A673 (cell line): ENCODE results near the gene GGT1. TPM values are rescaled to one million over a fixed set of nuclear protein-coding genes. Genes with fewer than 3 reads are reported as not detected.
"Not testable (repeated sequence)": the region's sequence is repeated elsewhere in the genome, so short reads cannot be mapped to it uniquely, and the experiment has no call there.

ENCODE experiments used
- BruUV-seq: library from RNA; stranded (reverse); fragments of 400-500 nt; replicated peaks from 2 replicates; lab custom pipeline; 2021; lab: Mats Ljungman, UMichigan
- CTCF ChIA-PET: fragments of 300-600 bp; sonication (Branson Sonifier 250); formaldehyde crosslinking; loops from one replicate; lab custom pipeline; 2022; ENCODE audit warnings: antibody characterized with exemption; lab: Charles Lee
- POLR2A ChIA-PET: fragments of 300-600 bp; sonication (Branson Sonifier 250); formaldehyde crosslinking; loops from one replicate; lab custom pipeline; 2022; ENCODE audit warnings: antibody characterized with exemption; ENCODE audit not compliant: low non-redundant PET; lab: Charles Lee
- DNase-seq: peaks from one replicate; pipeline ENCODE4 v3.0.0-alpha.2; 2015; ENCODE audit warnings: low spot score
- H3K27ac ChIP-seq: fragments of 200-600 bp; sonication (generic); 2 replicates; pipeline ENCODE4 v1.5.1; 2016; ENCODE audit warnings: mixed run types, low read depth, mild to moderate bottlenecking, mixed read lengths, antibody characterized with exemption, low read length; ENCODE audit not compliant: poor library complexity, severe bottlenecking
- H3K27me3 ChIP-seq: fragments of 200-600 bp; sonication (generic); replicated peaks from 2 replicates; pipeline ENCODE4 v1.6.1; 2017; ENCODE audit warnings: mixed run types, low read depth, mild to moderate bottlenecking, mixed read lengths, antibody characterized with exemption, low read length; ENCODE audit not compliant: insufficient read depth, poor library complexity
- H3K36me3 ChIP-seq: fragments of 200-600 bp; sonication (generic); 2 replicates; pipeline ENCODE4 v1.6.1; 2016; ENCODE audit warnings: mixed run types, mild to moderate bottlenecking, mixed read lengths, antibody characterized with exemption, low read length; ENCODE audit not compliant: insufficient read depth, poor library complexity, severe bottlenecking
- H3K4me1 ChIP-seq: fragments of 200-600 bp; sonication (generic); 2 replicates; pipeline ENCODE4 v1.6.1; 2017; ENCODE audit warnings: mixed run types, mild to moderate bottlenecking, mixed read lengths, antibody characterized with exemption, low read length; ENCODE audit not compliant: insufficient read depth, poor library complexity, severe bottlenecking
- H3K4me3 ChIP-seq: fragments of 200-600 bp; sonication (generic); 2 replicates; pipeline ENCODE4 v1.5.1; 2016; ENCODE audit warnings: low read depth, mixed run types, mild to moderate bottlenecking, mixed read lengths, low read length; ENCODE audit not compliant: poor library complexity, severe bottlenecking
- H3K9me3 ChIP-seq: fragments of 200-600 bp; sonication (generic); 2 replicates; pipeline ENCODE4 v1.6.1; 2016; ENCODE audit warnings: mixed run types, low read depth, mild to moderate bottlenecking, mixed read lengths, antibody characterized with exemption, low read length; ENCODE audit not compliant: poor library complexity, severe bottlenecking
- EZH2 ChIP-seq: fragments of 200-600 bp; sonication (generic); IDR thresholded peaks from 2 replicates; pipeline ENCODE4 v1.6.1; 2017; ENCODE audit warnings: borderline replicate concordance, low read depth, mild to moderate bottlenecking, mixed read lengths, antibody characterized with exemption, low read length; ENCODE audit not compliant: poor library complexity, severe bottlenecking
- intact Hi-C: fragments of 100-400 bp; cut with micrococcal nuclease; formaldehyde crosslinking; loops from one replicate; pipeline ENCODE4 v1.10.0; 2022; ENCODE audit not compliant: unreplicated experiment
- total RNA-seq: library from RNA; stranded (reverse); gene quantifications from 2 replicates; pipeline ENCODE4 v1.2.3, GENCODE V29; 2021
- TF ChIP-seq, protein P1 (sequence below): fragments of 300-800, 200-600 bp; sonication (generic); conservative IDR thresholded peaks from 2 replicates; pipeline ENCODE4 v1.5.1; 2017; ENCODE audit warnings: low read depth, mild to moderate bottlenecking, antibody characterized with exemption, low read length, moderate library complexity, mixed read lengths

GGT1 gene
- total RNA-seq, 1 experiment from 2014 or later = 3.3 TPM

- intact Hi-C loops = no loop called here
- no peak for TF ChIP-seq EZH2
- TF ChIP-seq, protein P1, sequence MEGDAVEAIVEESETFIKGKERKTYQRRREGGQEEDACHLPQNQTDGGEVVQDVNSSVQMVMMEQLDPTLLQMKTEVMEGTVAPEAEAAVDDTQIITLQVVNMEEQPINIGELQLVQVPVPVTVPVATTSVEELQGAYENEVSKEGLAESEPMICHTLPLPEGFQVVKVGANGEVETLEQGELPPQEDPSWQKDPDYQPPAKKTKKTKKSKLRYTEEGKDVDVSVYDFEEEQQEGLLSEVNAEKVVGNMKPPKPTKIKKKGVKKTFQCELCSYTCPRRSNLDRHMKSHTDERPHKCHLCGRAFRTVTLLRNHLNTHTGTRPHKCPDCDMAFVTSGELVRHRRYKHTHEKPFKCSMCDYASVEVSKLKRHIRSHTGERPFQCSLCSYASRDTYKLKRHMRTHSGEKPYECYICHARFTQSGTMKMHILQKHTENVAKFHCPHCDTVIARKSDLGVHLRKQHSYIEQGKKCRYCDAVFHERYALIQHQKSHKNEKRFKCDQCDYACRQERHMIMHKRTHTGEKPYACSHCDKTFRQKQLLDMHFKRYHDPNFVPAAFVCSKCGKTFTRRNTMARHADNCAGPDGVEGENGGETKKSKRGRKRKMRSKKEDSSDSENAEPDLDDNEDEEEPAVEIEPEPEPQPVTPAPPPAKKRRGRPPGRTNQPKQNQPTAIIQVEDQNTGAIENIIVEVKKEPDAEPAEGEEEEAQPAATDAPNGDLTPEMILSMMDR = no peak
- Histone ChIP-seq H3K27ac (no peak overlapping the region), H3K4me3 (no peak overlapping the region), H3K36me3 (no peaks in the 10 kb centered on the region), H3K9me3 (no peaks in the 10 kb centered on the region), H3K27me3 (no peaks in the 10 kb centered on the region), H3K4me1 (no peaks in the 10 kb centered on the region)
- ChIA-PET POLR2A (interaction anchor here (0.7 kb wide), 1 partner anchor 1894 kb away, joined by 4 read pairs; no protein-coding TSS in a partner anchor), CTCF (interaction anchor here (0.6 kb wide), 1 partner anchor 312 kb away, joined by 4 read pairs; no protein-coding TSS in a partner anchor)
- DNase-seq = no peak
- BruUV-seq = no TSS peak
These were observed 11.6 kb upstream of the GGT1 start for GRCh38 chr22:24591286-24591830.

GRCh38 chr22:24592058-24592850 is 10.7 kb upstream of the GGT1 start:
- CTCF ChIA-PET = interaction anchor here (0.6 kb wide), 1 partner anchor 313 kb away, joined by 4 read pairs; no protein-coding TSS in a partner anchor
- Histone ChIP-seq H3K36me3 (no peaks in the 10 kb centered on the region), H3K27me3 (no peaks in the 10 kb centered on the region), H3K9me3 (no peaks in the 10 kb centered on the region), H3K4me3 (peak overlapping the region; percentile 42), H3K4me1 (no peaks in the 10 kb centered on the region), H3K27ac (no peak overlapping the region)
- POLR2A ChIA-PET = no interaction called here
- BruUV-seq = no TSS peak
- no peak for DNase-seq
- intact Hi-C loops = no loop called here
- TF ChIP-seq, protein P1 = no peak
- no peak for TF ChIP-seq EZH2

GRCh38 chr22:24592851-24593558 is 10.0 kb upstream of the GGT1 start, which contains the start of gene LRRC75B:
Gene LRRC75B (minus strand): TSS chr22:24593073. CDS start chr22:24593039, 34 bp downstream.
- no peak for TF ChIP-seq EZH2
- TF ChIP-seq, protein P1 = no peak
- BruUV-seq = no TSS peak
- no peaks in the 10 kb centered on the region for H3K9me3 ChIP-seq
- H3K4me3 ChIP-seq = peak within 1 kb of the TSS; percentile 42
- no peaks in the 10 kb centered on the region for H3K36me3 ChIP-seq
- no peaks in the 10 kb centered on the region for H3K4me1 ChIP-seq
- POLR2A ChIA-PET = no interaction called here
- H3K27ac ChIP-seq = peak within 1 kb of the TSS; percentile 57
- DNase-seq = peak; percentile 48
- CTCF ChIA-PET = no interaction called here
- no peaks in the 10 kb centered on the region for H3K27me3 ChIP-seq
- intact Hi-C loops = no loop called here

DNA sequence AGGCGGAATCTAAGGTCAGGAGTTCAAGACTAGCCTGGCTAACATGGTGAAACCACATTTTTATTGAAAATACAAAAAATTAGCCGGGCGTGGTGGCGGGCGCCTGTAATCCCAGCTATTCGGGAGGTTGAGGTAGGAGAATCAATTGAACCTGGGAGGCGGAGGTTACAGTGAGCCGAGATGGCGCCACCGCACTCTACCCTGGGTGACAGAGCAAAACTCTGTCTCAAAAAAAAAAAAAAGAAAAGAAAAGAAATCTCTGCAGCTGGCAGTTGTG is 9.5 kb upstream of the GGT1 start:
- POLR2A ChIA-PET, H3K4me1 ChIP-seq, H3K36me3 ChIP-seq, H3K27me3 ChIP-seq, DNase-seq, H3K27ac ChIP-seq, intact Hi-C loops, H3K9me3 ChIP-seq, BruUV-seq, CTCF ChIA-PET: not testable (repeated sequence)
- peak overlapping the region; percentile 42 for H3K4me3 ChIP-seq
